GM12892 (cell line): ENCODE results near the gene PDZD2.
"Not testable (repeated sequence)": the region's sequence is repeated elsewhere in the genome, so short reads cannot be mapped to it uniquely, and the experiment has no call there.

ENCODE experiments used
- DNase-seq: peaks from one replicate; pipeline ENCODE4 v3.0.0; 2011; ENCODE audit not compliant: insufficient read length
- FAIRE-seq: peaks from 2 replicates; lab custom pipeline; 2011; peaks lifted over from hg19 to GRCh38; lab: Jason Lieb, UNC
- POLR2A ChIP-seq: IDR thresholded peaks from 2 replicates; pipeline ENCODE4 v1.6.1; 2011; ENCODE audit warnings: low read depth, low read length, control low read depth
- POLR2AphosphoS5 ChIP-seq: IDR thresholded peaks from 2 replicates; pipeline ENCODE4 v1.6.1; 2011; ENCODE audit warnings: low read depth, low read length, control low read depth
- TAF1 ChIP-seq: IDR thresholded peaks from 2 replicates; pipeline ENCODE4 v1.6.1; 2011; ENCODE audit warnings: low read depth, mild to moderate bottlenecking, control low read depth, low read length, borderline replicate concordance

The PDZD2 gene

DNA sequence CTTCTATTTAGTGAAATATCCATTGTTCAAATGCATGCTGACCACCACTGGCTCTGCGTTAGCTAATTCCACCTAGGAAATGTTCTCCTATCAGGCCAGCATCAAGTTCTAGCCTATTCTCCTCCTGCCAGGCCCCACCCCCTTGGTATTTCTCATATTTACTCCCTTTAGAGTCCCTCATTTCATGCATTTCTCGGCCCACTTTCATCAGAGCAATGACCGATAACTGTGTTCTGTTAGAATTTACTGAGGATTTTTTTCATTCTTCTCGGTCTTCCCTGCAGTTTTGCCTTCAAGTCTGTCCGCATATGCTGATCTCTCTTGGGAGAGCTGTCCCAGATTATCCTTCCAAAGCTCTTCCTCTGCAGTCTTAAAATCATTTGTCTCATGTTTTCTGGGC is 391.8 kb downstream of the PDZD2 start:
- TF ChIP-seq TAF1 (no peak), POLR2A (no peak), POLR2AphosphoS5 (no peak)
- DNase-seq (no peak), FAIRE-seq (no peak)

DNA sequence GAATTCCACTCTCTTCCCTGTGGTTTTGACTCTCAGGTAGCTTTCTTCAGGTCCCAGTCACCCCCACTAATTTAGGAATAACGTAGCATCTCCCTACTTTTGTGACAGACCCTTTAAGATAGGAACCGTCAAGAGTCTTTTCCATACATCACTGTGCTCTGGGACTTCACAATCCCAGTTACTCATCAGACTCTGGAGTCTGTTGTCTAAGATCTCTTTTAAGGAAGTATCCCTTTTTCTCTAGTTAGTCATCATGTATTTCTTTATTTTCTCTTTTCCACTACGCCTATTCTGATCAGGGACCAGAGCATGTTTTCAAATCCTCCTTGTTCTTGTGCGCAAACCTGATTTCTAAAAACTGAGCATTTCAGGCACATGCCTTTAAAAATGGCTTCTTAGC is 392.2 kb downstream of the PDZD2 start:
- DNase-seq: no peak
- no peak for TF ChIP-seq POLR2AphosphoS5
- no peak for TF ChIP-seq TAF1
- no peak for TF ChIP-seq POLR2A

DNA sequence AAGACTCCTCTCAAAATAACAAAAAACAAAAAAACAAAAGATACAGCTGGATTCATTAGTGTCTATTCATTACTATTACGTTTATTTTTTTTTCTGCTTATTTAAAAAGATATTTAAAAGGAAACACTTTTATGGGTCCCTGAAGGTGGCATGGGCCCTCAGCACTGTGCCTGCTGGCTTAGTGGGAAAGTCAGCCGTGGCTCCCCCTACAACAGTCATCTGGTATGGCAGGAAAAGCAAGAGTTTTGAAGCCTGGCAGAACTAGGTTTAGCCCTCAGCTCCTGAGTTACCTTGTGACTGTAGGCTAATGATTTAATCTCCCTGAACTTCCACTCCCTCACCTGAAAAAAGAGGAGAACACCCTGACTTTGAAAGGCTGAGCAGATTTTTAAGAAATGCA is 399.6 kb downstream of the PDZD2 start:
- TF ChIP-seq TAF1 (no peak), POLR2AphosphoS5 (no peak), POLR2A (no peak)
- DNase-seq (no peak), FAIRE-seq (no peak)

More for the DNA sequence above, 392.2 kb downstream of the PDZD2 start:
- no peak for FAIRE-seq

DNA sequence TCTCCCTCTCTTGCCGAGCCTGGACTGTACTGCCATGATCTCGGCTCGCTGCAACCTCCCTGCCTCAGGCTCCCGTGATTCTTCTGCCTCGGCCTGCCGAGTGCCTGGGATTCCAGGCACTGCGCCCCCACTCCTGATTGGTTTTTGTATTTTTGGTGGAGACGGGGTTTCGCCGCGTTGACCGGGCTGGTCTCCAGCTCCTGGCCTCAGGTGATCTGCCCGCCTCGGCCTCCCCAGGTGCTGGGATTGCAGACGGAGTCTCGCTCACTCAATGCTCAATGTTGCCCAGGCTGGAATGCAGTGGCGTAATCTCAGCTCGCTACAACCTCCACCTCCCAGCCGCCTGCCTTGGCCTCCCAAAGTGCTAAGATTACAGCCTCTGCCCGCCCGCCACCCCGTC is 400.2 kb downstream of the PDZD2 start:
- DNase-seq, FAIRE-seq: not testable (repeated sequence)

DNA sequence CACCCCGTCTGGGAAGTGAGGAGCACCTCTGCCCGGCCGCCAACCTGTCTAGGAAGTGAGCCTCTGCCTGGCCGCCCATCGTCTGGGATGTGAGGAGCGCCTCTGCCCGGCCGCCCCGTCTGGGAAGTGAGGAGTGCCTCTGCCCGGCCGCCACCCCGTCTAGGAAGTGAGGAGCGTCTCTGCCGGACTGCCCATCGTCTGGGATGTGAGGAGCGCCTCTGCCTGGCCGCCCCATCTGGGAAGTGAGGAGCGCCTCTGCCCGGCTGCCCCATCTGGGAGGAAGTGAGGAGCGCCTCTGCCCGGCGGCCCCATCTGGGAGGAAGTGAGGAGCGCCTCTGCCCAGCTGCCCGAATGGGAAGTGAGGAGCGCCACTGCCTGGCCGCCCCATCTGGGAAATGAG is 400.7 kb downstream of the PDZD2 start:
- DNase-seq, FAIRE-seq: not testable (repeated sequence)

DNA sequence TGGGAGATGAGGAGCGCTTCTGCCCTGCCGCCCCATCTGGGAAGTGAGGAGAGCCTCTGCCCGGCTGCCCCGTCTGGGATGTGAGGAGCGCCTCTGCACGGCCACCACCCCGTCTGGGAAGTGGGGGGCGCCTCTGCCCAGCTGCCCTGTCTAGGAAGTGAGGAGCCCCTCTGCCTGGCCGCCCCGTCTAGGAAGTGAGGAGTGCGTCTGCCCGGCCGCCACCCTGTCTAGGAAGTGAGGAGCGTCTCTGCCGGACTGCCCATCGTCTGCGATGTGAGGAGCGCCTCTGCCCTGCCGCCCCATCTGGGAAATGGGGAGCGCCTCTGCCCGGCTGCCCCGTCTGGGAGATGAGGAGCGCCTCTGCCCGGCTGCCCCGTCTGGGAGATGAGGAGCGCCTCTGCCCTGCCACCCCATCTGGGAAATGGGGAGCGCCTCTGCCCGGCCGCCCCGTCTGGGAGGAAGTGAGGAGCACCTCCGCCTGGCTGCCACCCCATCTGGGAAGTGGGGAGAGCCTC is 401.3 kb downstream of the PDZD2 start:
- FAIRE-seq, DNase-seq: not testable (repeated sequence)

DNA sequence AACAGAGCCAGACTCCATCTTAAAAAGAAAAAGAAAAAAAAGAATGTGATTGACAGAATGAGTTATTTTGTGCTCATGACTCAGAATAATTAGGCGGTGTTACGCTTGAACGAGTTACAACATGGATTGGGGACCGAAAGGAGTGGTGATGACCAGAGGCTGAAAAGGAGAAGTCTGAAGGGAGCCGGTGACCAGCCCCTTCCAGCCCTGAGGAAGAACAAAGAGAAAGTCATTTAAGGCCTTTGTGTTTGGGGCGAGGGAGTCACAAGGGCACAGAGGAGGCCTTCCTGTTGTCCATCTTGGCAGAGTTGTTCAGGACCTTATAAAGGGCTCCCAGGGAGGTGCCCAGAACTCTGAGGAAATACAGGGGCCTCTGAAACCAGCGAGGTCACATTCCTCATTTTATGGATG is 403.6 kb downstream of the PDZD2 start:
- DNase-seq: no peak
- FAIRE-seq: no peak
- TF ChIP-seq POLR2AphosphoS5 (no peak), TAF1 (no peak), POLR2A (no peak)

DNA sequence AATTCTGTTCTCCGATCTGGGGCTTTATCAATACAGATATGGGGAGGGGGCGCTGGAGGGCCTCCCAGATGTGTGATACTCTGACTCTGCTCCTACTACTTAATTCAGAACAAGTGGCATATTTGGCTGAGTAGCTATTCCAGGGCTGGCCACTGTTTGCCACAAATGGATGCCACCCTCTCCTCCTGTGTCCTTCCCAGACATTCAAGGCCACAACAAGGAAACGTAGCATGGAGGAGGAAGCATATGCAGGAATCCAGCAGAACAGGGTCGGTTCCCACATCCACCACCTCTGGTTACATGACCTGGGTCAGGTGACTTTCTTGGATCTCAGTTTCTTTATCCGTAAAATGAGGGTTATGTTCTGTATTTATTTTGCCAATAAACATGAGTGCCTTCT is 404.2 kb downstream of the PDZD2 start:
- FAIRE-seq (no peak), DNase-seq (no peak)
- TF ChIP-seq TAF1 (no peak), POLR2AphosphoS5 (no peak), POLR2A (no peak)

DNA sequence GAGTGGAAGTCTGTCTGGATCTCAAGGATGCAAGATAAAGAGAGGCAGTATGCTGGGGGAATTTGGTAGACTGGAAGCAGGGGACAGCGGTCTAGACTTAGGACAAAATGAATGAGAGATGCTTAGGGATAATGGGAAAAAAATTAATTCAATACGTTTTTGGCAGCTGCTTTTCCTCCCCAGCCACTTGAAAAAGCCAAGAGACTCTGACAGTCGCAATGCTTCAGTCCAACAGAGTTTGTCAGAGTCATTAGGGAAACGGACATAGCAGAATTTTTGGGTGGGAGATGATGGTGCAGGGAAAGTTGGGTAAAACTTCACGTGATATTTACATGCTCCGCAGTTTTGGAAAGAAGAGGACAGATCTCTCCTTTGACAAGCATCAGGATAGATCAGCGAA is 405.5 kb downstream of the PDZD2 start:
- no peak for DNase-seq
- FAIRE-seq: no peak
- TF ChIP-seq POLR2A: no peak
- TF ChIP-seq POLR2AphosphoS5: no peak
- TF ChIP-seq TAF1: no peak

DNA sequence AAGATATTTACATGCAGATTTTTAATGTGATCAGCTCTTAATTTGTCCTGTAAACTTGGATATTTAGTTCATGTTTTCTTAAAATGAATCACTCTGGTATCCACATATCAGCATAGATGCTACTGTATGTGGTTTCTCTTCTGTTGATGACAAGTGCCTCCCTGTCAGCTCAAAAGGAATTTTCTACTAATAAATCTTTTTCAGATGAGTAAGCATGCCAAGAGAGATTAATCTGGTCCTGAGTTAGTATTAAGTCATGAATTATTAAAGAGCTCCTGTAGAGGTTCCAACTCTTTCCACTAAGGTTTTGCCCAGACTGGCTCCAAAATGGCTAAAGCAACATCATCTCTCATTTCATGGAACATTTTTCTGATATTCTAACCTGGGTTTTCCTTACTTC is 406.0 kb downstream of the PDZD2 start:
- FAIRE-seq (no peak), DNase-seq (no peak)
- no peak for TF ChIP-seq POLR2AphosphoS5
- TF ChIP-seq TAF1: no peak
- TF ChIP-seq POLR2A: no peak

DNA sequence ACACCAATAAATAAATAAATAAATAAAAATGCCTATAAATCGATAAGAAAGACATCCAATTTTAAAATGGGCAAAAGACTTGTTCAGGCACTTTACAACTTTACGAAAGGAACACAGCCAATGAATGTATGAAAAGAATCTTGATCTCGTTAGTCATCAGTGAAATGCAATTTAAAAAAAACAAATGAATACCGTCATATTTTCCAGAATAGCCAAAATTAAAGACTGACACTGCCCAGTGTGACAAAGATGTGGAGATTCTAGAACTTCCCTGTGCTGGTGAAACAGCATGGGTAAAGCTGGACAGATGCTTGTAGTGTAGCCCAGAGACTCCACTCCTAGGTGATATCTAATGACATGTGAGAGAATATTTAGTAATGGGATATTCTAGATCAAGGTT is 408.1 kb downstream of the PDZD2 start:
- TF ChIP-seq POLR2A: no peak
- no peak for TF ChIP-seq POLR2AphosphoS5
- no peak for TF ChIP-seq TAF1
- no peak for DNase-seq
- FAIRE-seq: no peak

DNA sequence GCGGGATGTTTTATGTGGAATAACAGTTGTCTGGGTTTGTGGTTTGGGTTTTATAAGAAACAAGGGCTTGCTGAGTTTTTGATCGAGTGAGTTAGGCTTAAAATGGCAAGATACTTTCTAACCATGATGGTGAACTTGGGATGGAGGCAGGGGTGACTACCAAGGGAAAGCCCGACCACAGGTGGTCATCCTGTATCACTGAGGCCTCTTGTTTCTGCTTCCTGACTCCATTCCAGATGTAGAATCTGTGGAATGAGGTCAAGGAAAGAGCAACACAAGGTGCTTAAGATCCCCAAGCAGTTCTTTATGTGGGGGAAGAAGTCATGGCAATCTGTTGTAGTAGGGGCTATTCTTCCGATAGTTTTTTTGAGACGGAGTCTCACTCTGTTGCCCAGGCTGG is 412.9 kb downstream of the PDZD2 start:
- no peak for TF ChIP-seq POLR2A
- TF ChIP-seq TAF1: no peak
- no peak for TF ChIP-seq POLR2AphosphoS5
- no peak for FAIRE-seq
- DNase-seq: no peak

DNA sequence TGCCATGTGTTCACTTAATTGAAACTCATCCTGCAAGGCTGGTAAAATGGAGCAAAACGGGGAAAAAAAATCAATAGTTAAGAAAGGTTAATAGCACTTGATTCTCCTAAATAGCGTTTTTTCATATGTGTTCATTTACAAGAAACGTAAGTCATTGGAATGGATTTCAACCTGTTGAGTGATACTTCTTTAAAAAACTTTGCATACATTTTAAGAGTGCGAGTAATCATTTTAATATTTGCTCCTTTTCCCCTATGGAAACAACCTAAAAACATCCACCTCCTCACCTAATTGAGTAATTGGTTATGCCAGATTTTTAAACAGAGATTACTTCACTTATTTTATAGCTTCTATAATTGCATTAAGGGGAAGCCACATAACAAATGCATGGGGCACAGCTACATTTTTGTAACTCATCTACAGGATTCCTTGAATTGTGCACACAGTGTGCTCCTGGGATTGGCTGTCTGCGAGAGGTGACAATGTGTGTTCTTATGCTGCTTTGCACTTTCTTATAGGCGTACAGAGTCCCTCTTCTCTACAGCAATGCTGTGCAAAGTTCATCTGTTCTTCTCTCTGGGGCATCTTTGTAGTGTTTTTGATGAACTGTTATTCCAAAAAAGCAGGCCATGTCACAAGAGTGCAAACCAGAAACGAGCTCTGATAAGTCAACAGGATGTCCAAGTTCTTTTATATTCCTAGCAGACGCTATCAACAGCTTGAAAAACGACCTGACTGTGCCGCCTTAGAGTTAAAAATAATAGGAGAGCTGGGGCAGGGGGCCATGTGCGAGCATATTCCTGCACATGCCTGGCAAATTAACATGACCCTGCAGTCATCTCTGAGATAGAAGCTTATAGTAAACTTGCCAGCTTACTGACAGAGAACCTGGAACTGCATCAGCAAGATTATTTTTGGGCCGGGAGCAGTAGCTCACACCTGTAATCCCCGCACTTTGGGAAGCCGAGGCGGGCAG is 417.2 kb downstream of the PDZD2 start:
- DNase-seq (no peak), FAIRE-seq (no peak)
- no peak for TF ChIP-seq POLR2A
- no peak for TF ChIP-seq POLR2AphosphoS5
- TF ChIP-seq TAF1: no peak
